OCI-LY3 (cell line): ENCODE measurements around the gene GRHL3.

Experiments used
- EZH2phosphoT487 ChIP-seq: fragments of 200-600 bp; shearing (Covaris generic); IDR thresholded peaks from 2 replicates; pipeline ENCODE4 v1.6.1; 2018; ENCODE audit warnings: antibody characterized with exemption, mixed run types, low read depth
- TF ChIP-seq, protein P1 (sequence below): fragments of 200-600, 300-600 bp; sonication (generic); IDR thresholded peaks from 2 replicates; pipeline ENCODE4 v1.5.1; 2014; ENCODE audit warnings: antibody characterized with exemption, low read length, low read depth

DNA sequence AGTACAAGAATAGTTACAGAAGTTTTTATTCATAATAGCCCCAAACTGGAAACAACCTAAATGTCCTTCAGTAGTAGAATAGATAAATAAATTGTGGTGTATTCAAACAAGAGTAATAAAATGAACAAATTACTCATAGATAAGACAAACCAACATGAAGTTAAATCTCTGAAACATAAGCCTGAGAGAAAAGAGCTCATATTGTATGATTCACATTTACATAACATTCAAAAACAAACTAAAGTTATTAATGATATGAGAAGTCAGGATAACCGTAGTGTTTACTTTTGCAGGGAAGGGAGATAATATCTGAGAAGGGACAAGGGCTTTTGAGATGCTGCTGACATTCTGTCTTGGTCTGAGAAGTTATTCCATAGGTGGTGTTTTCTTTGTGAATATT, 80.9 kb downstream of the GRHL3 start:
- TF ChIP-seq, protein P1, sequence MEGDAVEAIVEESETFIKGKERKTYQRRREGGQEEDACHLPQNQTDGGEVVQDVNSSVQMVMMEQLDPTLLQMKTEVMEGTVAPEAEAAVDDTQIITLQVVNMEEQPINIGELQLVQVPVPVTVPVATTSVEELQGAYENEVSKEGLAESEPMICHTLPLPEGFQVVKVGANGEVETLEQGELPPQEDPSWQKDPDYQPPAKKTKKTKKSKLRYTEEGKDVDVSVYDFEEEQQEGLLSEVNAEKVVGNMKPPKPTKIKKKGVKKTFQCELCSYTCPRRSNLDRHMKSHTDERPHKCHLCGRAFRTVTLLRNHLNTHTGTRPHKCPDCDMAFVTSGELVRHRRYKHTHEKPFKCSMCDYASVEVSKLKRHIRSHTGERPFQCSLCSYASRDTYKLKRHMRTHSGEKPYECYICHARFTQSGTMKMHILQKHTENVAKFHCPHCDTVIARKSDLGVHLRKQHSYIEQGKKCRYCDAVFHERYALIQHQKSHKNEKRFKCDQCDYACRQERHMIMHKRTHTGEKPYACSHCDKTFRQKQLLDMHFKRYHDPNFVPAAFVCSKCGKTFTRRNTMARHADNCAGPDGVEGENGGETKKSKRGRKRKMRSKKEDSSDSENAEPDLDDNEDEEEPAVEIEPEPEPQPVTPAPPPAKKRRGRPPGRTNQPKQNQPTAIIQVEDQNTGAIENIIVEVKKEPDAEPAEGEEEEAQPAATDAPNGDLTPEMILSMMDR, result no peak
- TF ChIP-seq EZH2phosphoT487, result no peak
